Activated naive CD4-positive, alpha-beta T cell treated with anti-CD3 and anti-CD28 coated beads, Interleukin-2, amount 10 ng/mL, durations not matched to agents 7 days and 5 days (primary cell): ENCODE measurements around the gene EMILIN3.

Experiments
- CTCF ChIA-PET: fragments of 350-600 bp; sonication (Branson Sonifier 250); formaldehyde crosslinking; loops from one replicate; lab custom pipeline; 2021; ENCODE audit warnings: antibody characterized with exemption; lab: Charles Lee
- DNase-seq: peaks from one replicate; pipeline ENCODE4 v3.0.0-alpha.2; 2020
- H3K27ac Mint-ChIP-seq: one replicate; pipeline ENCODE4 v1.8.0; 2021; ENCODE audit warnings: mild to moderate bottlenecking, moderate library complexity, mixed read lengths
- H3K27me3 Mint-ChIP-seq: one replicate; pipeline ENCODE4 v1.8.0; 2021; ENCODE audit warnings: mild to moderate bottlenecking, mixed read lengths
- H3K36me3 Mint-ChIP-seq: one replicate; pipeline ENCODE4 v1.8.0; 2021; ENCODE audit warnings: mixed read lengths
- H3K4me1 Mint-ChIP-seq: one replicate; pipeline ENCODE4 v1.8.0; 2021; ENCODE audit warnings: mixed read lengths
- H3K4me3 Mint-ChIP-seq: one replicate; pipeline ENCODE4 v1.8.0; 2021; ENCODE audit warnings: mild to moderate bottlenecking, moderate library complexity, mixed read lengths
- H3K9me3 Mint-ChIP-seq: one replicate; pipeline ENCODE4 v1.8.0; 2021; ENCODE audit warnings: mixed read lengths

Gene EMILIN3

DNA sequence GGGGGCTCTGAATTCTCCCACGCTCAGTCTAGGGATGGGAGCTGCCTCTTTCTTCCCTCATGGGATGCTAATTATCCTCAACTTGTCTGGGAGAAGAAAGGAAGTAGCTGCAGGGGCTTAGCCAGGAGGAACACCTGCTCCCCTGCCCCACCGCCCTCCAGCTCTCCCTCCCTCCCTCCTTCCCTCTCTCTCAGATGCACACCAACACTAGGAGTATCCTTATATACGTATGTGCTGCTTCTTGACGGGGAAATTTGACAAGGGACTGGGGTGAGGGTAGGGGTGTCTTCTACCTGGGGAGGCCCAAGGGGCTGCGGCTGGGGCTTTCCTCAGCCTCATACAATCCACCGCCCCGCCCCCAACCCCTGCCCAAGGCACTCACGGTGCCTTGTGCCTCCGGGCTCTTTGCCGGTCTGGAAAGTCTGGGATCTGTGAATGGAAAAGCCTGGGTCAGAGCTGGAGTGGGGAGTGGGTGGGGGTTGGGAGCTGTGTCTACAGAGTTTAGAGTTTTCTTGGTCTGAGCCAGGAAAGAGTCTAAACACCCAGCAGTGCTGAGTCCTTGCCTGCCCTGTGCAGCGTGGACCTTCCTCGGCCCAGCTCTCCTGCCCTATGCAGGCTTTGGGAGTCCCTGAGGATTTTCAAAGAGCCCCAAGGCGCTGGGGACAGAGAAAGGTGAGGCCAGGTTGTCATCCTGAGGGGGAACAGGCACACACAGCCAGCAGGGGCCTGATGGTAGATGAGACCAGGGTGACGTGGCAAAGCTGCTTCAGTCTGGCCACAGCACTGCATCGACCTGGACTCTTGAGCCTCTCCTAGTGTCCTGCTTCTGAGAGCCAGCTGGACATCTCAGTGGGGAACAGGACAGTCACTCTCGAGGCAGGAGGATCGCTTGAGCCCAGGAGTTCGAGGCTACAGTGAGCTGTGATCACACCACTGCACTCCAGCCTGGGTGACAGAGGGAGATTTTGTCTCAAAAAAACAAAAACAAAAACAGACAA, 29.3 kb upstream of the EMILIN3 start:
- DNase-seq: no peak
- Mint-ChIP-seq H3K9me3 (no peaks in the 10 kb centered on the region), H3K27ac (no peak overlapping the region), H3K27me3 (no peaks in the 10 kb centered on the region), H3K4me3 (no peak overlapping the region), H3K36me3 (no peaks in the 10 kb centered on the region), H3K4me1 (no peaks in the 10 kb centered on the region)
- CTCF ChIA-PET: no interaction called here

DNA sequence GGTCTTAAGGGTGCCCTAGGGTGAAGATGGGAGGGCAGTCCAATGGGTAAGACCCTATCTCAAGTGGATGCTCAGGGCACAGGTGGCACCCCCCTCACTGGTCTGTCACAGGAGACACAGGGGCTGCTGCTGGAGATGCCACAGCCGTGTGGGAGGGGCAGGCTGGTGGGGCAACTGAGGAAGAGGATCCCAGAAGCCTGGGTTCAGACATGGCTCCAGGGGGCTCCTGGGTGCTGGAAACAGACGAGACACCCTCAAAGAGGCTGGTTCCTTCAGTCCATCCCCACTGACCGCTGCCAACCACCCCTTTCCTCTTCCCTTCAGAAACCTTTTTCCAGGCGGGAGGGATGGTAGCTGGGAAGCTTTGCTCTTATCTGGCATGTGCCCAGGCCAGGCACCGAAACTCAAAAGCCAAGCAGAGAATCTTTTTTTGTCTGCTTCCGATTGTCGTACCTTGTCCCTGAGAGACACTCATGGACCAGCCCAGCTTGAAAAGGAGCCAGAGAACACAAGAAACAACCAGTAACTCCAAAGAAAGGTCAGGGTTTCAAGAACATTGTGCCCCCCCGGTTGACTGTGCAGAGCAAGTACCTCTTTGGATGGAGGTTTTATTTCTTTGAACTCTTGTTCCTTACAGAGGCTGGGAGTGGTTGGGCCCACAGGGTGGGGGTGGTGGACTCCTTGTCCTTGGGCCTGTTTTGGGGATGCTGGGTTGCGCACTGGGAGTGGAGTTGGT, 28.5 kb upstream of the EMILIN3 start:
- Mint-ChIP-seq H3K4me1 (no peaks in the 10 kb centered on the region), H3K27ac (no peak overlapping the region), H3K27me3 (peaks cover 4% of the 10 kb centered on the region), H3K36me3 (no peaks in the 10 kb centered on the region), H3K9me3 (no peaks in the 10 kb centered on the region), H3K4me3 (no peak overlapping the region)
- CTCF ChIA-PET: no interaction called here
- no peak for DNase-seq

DNA sequence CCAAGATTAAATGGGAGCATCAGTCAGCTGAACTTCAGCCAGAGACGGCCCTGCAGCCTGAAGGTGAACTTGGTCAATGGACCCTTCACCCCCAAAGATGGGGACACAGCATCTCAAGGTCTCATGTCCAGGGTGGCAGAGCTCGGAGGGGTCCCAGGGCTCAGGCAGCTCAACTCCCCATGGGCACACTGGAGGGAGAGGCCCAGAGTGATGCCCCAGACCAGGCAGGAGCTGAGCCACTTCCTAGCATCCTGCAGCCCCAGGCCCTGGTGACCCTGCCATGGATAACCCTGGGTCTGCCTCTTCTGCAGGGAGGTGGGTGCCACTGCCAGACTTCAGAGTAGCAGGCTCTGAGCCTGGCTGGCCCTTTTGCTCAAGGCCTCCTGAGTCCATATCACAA, 27.5 kb upstream of the EMILIN3 start:
- H3K4me1 Mint-ChIP-seq: no peaks in the 10 kb centered on the region
- no peak overlapping the region for H3K4me3 Mint-ChIP-seq
- no peaks in the 10 kb centered on the region for H3K36me3 Mint-ChIP-seq
- no peaks in the 10 kb centered on the region for H3K9me3 Mint-ChIP-seq
- H3K27ac Mint-ChIP-seq: no peak overlapping the region
- CTCF ChIA-PET: no interaction called here
- DNase-seq: no peak
- H3K27me3 Mint-ChIP-seq: peaks cover 5% of the 10 kb centered on the region

DNA sequence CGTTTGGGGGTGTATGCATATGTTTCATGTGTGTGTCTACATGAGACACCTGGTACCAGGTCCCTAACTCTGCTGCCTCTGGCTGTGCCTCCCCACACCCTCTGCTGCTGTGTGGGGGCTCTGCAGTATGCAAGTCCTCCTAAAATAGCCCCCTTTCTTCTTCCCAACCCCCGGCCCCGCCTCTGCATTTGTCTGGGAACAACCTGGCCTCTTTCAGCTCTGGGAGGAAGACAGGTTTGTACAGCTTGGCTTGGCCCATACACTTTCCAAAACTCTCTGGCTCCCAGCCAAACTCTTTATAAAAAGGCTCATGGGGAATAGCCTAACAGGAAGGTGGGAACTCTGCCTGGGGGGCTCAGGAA, 27.1 kb upstream of the EMILIN3 start:
- no peak for DNase-seq
- Mint-ChIP-seq H3K4me1 (no peaks in the 10 kb centered on the region), H3K4me3 (no peak overlapping the region), H3K36me3 (no peaks in the 10 kb centered on the region), H3K9me3 (no peaks in the 10 kb centered on the region), H3K27ac (peak overlapping the region; percentile 45), H3K27me3 (peaks cover 5% of the 10 kb centered on the region)
- CTCF ChIA-PET: no interaction called here

DNA sequence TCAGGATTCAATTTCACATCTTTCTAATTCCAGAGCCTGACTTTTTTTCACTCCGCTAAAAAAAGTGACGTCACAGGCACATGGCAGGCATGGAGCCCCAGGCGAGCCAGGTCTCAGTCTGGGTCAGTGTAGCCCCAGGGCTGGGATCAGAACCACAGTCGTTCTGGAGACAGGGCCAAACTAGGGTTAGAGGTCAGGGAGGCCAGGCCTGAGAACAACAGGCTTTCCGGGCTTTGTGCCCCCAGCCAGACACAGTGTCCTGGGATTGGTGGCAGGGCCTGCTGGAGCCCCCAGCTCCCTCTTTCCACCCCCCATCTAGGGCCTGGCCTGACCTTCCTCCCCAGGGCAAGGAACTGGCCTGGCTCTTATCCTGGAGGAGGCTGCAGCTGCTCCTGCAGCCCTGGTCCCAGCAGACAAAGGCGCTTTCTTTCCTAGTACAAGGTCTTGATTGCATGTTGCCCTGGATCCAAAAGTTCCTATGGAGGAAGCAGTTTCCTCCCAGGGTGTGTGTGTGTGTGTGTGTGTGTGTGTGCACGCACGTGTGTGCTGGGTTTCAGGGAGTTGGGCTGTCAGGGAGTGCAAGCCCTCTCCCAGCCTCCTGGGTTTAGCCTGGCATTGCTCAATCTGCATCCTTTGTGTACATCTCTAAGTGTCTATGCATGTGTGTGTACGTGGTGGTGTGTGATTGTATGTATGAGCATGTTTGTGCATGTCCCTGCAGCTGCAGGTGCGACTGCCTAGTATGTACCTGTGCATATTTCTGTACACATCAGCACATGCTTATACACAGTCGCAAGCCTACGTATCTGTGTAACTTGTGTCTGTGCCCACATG, 26.5 kb upstream of the EMILIN3 start:
- Mint-ChIP-seq H3K27me3 (peaks cover 6% of the 10 kb centered on the region), H3K27ac (no peak overlapping the region), H3K4me1 (no peaks in the 10 kb centered on the region), H3K36me3 (no peaks in the 10 kb centered on the region), H3K9me3 (no peaks in the 10 kb centered on the region), H3K4me3 (no peak overlapping the region)
- no peak for DNase-seq
- CTCF ChIA-PET: no interaction called here

DNA sequence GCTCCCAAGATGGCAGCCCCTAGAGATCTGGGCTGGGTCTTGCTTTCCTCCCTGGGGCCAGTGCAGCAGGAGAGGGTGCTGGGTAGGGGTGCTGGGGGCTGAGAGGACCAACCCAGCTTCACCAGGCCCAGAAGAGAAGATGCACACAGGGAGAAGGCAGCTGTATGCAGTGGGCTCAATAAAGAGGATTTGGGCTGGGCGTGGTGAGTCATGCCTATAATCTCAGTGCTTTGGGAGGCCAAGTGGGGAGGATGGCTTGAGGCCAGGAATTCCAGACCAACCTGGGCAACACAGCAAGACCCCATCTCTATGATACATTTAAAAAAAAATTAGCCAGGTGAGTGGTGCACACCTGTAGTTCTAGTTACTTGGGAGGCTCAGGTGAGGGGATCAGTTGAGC, 25.7 kb upstream of the EMILIN3 start:
- Mint-ChIP-seq H3K9me3 (no peaks in the 10 kb centered on the region), H3K4me1 (no peaks in the 10 kb centered on the region), H3K27ac (no peak overlapping the region), H3K27me3 (peaks cover 14% of the 10 kb centered on the region), H3K4me3 (no peak overlapping the region), H3K36me3 (no peaks in the 10 kb centered on the region)
- CTCF ChIA-PET: no interaction called here
- DNase-seq: no peak

DNA sequence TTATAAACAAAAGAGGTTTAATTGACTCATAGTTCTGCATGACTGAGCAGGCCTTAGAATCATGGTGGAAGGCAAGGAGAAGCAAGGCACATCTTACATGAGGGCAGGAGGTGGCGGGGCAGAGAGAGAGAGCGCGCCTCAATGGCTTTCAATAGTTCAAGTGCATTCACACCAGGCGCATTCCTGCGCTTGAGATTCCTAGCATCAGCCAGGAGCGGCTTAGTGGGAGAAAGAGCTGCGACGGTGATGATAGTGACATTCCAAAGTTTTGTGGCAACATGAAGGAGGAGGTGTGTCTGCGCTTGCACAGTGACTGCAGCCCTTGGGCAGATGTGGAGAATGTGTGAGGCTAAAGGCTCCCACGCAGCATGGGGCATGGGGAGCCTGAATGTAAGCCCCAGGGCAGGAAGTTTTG, 25.0 kb upstream of the EMILIN3 start:
- H3K27ac Mint-ChIP-seq: no peak overlapping the region
- H3K4me1 Mint-ChIP-seq: no peaks in the 10 kb centered on the region
- CTCF ChIA-PET: no interaction called here
- H3K9me3 Mint-ChIP-seq: no peaks in the 10 kb centered on the region
- H3K4me3 Mint-ChIP-seq: no peak overlapping the region
- DNase-seq: no peak
- no peaks in the 10 kb centered on the region for H3K36me3 Mint-ChIP-seq
- H3K27me3 Mint-ChIP-seq: peaks cover 14% of the 10 kb centered on the region

DNA sequence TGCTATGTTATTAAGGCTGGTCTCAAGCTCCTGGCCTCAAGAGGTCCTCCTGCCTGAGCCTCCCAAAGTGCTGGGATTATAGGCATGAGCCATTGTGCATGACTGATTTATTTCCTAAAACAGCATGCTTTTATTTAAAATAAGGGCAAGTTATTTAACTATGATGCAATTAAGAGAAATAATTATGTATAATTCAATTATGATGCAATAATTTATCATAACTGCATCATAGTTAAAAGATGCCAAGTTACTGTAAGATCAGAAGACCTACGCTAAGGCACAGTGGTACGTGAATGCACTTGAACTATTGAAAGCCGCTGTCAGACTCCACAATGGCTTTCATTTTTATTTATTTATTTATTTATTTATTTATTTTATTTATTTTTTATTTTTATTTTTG, 24.3 kb upstream of the EMILIN3 start:
- no peaks in the 10 kb centered on the region for H3K9me3 Mint-ChIP-seq
- H3K27ac Mint-ChIP-seq: no peak overlapping the region
- no peaks in the 10 kb centered on the region for H3K36me3 Mint-ChIP-seq
- no peaks in the 10 kb centered on the region for H3K4me1 Mint-ChIP-seq
- DNase-seq: no peak
- H3K4me3 Mint-ChIP-seq: no peak overlapping the region
- H3K27me3 Mint-ChIP-seq: peaks cover 16% of the 10 kb centered on the region
- CTCF ChIA-PET: no interaction called here

DNA sequence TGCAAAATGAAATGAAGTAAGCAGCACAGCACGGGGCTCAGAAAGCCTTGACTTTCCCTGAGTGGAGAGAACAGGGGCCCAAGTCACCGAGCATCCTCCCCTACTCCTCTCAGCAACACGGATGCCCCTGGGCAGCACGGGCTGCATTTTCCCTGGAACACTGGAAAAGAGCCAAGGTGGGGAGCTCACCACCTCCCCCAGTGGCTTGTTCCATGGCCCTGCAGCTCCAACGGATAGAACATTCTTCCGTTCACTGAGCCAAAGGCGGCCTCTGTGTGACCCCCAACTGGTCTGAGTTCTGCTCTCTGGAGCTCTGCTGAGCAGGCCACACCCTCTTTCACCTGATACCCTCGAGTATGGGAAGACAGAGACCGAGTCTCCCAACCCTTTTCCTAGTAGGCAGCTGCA, 20.8 kb upstream of the EMILIN3 start:
- Mint-ChIP-seq H3K27me3 (peaks cover 25% of the 10 kb centered on the region), H3K9me3 (no peaks in the 10 kb centered on the region), H3K4me3 (no peak overlapping the region), H3K4me1 (no peaks in the 10 kb centered on the region), H3K27ac (no peak overlapping the region), H3K36me3 (no peaks in the 10 kb centered on the region)
- CTCF ChIA-PET: no interaction called here
- DNase-seq: no peak

DNA sequence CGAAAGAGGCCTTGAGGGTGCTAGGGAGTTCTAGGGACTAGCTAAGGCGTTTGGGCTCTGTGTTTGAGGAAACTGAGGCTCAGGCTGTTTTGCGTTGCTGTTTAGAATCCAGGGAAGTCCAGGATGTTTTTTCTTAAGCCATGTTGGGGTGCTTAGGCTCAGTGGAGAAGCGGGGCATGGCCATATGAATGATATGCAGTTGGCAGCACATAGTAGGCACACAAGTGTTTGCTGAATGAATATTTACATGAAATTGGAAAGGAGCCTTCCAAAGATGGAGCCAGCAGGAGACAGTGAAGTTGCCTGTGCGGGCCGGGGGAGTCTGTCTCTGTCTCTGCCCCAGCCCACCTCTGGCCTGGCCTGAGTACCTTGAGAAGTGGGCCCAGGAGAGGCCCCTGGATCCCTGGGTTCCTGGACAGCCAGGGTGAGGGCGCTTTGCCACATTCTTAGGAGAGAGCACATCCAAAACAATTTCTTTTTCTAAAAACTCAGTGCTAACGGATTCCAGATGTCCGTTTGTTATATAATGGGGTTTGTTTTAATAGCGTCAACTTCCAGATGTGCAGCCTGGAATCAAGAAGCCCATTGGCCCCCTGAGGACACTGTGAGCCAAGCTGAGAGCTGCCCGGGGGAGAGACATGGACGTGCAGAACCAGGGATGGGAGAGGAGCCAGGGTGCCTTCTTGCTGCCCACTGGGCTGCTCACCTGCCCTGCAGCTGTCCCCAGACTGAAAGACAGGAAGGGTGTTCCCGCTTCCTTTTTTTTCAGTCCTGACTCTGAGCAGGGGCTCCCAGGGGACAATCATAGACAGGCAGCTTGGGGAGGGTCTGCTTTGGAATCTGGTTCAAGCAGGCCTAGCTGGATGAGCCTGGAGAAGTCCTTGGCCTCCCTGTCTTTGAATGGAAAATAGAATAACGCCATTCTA, 20.1 kb upstream of the EMILIN3 start:
- CTCF ChIA-PET: no interaction called here
- Mint-ChIP-seq H3K9me3 (no peaks in the 10 kb centered on the region), H3K27ac (no peak overlapping the region), H3K27me3 (peaks cover 30% of the 10 kb centered on the region), H3K4me3 (no peak overlapping the region), H3K4me1 (no peaks in the 10 kb centered on the region), H3K36me3 (no peaks in the 10 kb centered on the region)
- no peak for DNase-seq

DNA sequence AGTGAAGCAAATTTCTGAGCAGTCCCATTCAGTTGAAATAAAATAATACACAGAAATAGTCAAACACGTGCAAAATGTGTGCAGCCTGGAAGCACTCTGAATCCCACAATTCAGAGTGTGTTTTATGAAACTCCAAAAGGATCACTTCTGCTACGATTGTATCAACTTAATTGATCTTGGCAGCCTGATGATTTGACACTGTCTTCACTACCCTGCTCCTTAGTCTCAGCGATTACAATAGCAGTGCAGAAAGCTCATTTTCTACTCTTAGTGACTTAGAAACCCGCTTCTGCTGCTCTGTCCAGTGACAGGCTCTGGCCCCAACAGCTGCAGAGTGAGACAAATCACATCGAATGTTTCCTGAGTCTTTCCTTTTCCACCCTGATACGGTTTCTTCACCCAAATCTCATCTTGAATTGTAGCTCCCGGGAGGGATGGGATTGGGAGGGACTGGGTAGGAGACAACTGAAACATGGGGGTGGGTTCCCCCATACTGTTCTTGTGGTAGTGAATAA, 16.2 kb upstream of the EMILIN3 start:
- CTCF ChIA-PET: no interaction called here
- Mint-ChIP-seq H3K9me3 (no peaks in the 10 kb centered on the region), H3K4me1 (peaks cover 9% of the 10 kb centered on the region), H3K4me3 (no peak overlapping the region), H3K27me3 (peaks cover 55% of the 10 kb centered on the region), H3K36me3 (no peaks in the 10 kb centered on the region), H3K27ac (no peak overlapping the region)
- no peak for DNase-seq

DNA sequence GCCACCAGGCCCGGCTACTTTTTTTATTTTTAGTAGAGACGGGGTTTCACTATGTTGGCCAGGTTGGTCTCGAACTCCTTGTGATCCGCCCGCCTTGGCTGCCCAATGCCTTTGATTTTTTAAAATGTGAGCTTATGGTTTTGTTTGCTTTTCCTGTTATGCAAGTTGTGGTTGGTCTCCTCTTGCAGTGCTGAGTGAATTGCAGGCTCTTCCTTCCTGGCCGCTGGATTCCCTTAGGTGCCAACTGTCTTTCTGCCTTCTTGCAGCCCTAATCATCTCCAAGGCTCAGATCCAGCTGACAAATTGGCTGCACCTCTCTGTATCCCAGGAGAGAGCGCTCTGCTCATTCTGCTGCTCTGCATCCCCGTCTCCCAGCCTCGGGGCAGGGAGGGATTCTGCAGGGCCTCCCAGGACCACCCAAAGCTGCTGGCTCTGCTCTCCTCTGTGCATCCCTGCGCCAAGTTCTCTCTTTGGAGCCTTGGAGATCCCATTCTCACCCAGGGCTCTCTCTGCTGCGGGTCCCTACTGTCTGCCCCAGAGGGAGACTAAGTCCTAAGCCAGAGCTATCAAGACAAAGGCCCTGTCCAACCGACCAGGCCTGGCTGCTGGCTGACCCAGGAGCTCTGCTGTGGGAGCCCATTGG, 14.1 kb upstream of the EMILIN3 start:
- Mint-ChIP-seq H3K36me3 (no peaks in the 10 kb centered on the region), H3K9me3 (no peaks in the 10 kb centered on the region), H3K4me1 (peaks cover 9% of the 10 kb centered on the region), H3K27ac (no peak overlapping the region), H3K27me3 (peaks cover 67% of the 10 kb centered on the region), H3K4me3 (no peak overlapping the region)
- DNase-seq: no peak
- CTCF ChIA-PET: no interaction called here

DNA sequence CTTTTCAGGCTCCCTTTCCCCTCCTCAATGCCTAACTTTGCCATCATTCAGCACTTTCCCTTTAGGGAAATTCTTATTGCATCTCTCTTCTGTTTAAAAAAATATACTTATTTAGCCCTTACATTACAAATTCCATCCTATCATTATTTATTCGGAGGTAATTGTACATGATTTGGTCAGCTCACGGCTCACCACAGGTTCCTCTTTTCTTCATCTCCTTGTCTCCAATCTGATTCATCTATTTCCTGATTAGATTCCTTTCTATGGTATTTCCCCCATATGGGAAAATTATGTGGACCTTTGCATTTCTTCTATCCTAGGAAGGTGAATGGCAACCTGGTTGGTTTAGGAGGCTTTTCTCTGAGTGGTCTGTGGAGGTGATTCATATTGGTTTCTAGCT, 12.9 kb upstream of the EMILIN3 start:
- Mint-ChIP-seq H3K27me3 (peaks cover 78% of the 10 kb centered on the region), H3K27ac (no peak overlapping the region), H3K4me1 (peaks cover 9% of the 10 kb centered on the region), H3K9me3 (no peaks in the 10 kb centered on the region), H3K4me3 (no peak overlapping the region), H3K36me3 (no peaks in the 10 kb centered on the region)
- CTCF ChIA-PET: no interaction called here
- no peak for DNase-seq
